Mucosa of stomach (tissue), 1 donor: ENCODE data around the gene YPEL4.

ENCODE experiments used
- H3K27me3 ChIP-seq: one replicate; pipeline ENCODE4 v1.7.0; 2013; ENCODE audit warnings: mild to moderate bottlenecking, low read length; ENCODE audit not compliant: control insufficient read depth, insufficient read depth
- H3K36me3 ChIP-seq: one replicate; pipeline ENCODE4 v1.7.0; 2013; ENCODE audit warnings: low read length; ENCODE audit not compliant: control insufficient read depth, insufficient read depth
- H3K4me1 ChIP-seq: one replicate; pipeline ENCODE4 v1.7.0; 2013; ENCODE audit warnings: mild to moderate bottlenecking, low read length; ENCODE audit not compliant: control insufficient read depth, insufficient read depth
- H3K4me3 ChIP-seq: one replicate; pipeline ENCODE4 v1.7.0; 2013; ENCODE audit warnings: low read length
- H3K9ac ChIP-seq: one replicate; pipeline ENCODE4 v1.7.0; 2013; ENCODE audit warnings: mild to moderate bottlenecking, low read length, moderate library complexity
- H3K9me3 ChIP-seq: one replicate; pipeline ENCODE4 v1.7.0; 2013; ENCODE audit warnings: mild to moderate bottlenecking, low read length, moderate library complexity; ENCODE audit not compliant: control insufficient read depth
- donor health status: Pancreatic carcinoma.

Gene YPEL4

DNA sequence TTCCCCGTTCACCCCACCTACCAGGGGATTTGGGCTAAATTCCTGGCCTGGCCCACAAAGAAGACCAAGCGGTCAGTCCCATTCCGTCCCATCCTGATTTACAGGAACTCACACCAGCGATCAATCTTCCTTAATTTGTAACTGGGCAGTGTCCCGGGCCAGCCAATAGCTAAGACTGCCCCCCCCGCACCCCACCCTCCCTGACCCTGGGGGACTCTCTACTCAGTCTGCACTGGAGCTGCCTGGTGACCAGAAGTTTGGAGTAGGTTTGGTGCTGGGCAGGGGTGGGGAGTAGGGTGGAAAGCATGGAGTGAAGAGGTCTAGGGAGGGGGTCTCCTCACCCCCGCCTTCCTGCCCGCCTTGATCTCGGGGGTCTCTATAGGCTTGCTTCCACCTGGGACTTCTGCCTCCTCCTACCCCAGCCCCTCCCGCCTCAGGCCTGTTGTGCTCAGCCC, 52.2 kb downstream of the YPEL4 start, which contains the start of gene SERPING1:
TSS of gene SERPING1 (plus strand) at position 225 of the 455 bp plus-strand sequence. CDS start 586 bp downstream, outside the sequence.
- no peaks in the 10 kb centered on the region for H3K36me3 ChIP-seq
- H3K9ac ChIP-seq: peak within 1 kb of the TSS; percentile 50
- no peaks in the 10 kb centered on the region for H3K9me3 ChIP-seq

DNA sequence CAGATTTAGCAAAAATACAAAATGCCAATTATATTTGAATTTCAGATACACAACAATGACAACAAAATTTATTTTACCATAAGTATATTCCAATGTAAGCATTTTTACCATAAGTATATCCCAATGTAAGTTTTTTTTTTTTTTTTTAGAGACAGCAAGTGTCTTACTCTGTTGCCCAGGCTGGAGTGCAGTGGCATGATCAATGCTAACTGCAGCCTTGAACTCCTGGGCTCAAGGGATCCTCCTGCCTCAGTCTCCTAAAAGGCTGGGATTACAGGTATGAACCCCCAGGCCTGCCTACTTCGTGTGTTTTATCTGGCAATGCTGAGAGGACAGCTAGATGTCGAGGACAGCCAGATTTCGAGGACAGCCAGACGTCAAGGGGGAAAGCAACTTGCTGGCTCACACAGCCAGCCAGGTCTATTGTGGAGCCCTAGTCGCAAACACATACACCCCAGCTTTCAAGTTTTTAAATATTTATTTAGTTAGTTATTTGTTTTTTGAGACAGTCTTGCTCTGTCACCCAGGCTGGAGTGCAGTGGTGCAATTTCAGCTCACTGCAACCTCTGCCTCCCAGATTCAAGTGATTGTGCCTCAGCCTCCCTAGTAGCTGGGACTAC, 53.3 kb downstream of the YPEL4 start:
- no peak overlapping the region for H3K4me3 ChIP-seq
- no peaks in the 10 kb centered on the region for H3K9me3 ChIP-seq
- no peaks in the 10 kb centered on the region for H3K4me1 ChIP-seq

More for the DNA sequence above, 52.2 kb downstream of the YPEL4 start, which contains the start of gene SERPING1:
- Histone ChIP-seq H3K27me3 (peaks cover 7% of the 10 kb centered on the region), H3K4me3 (no peak within 1 kb of the TSS), H3K4me1 (no peaks in the 10 kb centered on the region)

More for the DNA sequence above, 53.3 kb downstream of the YPEL4 start:
- Histone ChIP-seq H3K27me3 (peaks cover 7% of the 10 kb centered on the region), H3K9ac (no peak overlapping the region), H3K36me3 (no peaks in the 10 kb centered on the region)
